LHCN-M2 (cell line): ENCODE results near the gene TMEM253. TPM values are rescaled to one million over a fixed set of nuclear protein-coding genes. Genes with fewer than 3 reads are reported as not detected.

Experiments
- DNase-seq: peaks from one replicate; pipeline ENCODE4 v3.0.0-alpha.2; 2012; ENCODE audit warnings: low read depth
- total RNA-seq: library from RNA; depleted of rRNA; stranded (reverse); fragments of >200 nt; gene quantifications from 2 replicates; pipeline ENCODE4 v1.2.3, GENCODE V29; 2014

The TMEM253 gene
- total RNA-seq, 1 experiment from 2014 or later = not detected

GRCh38 chr14:21090194-21090939 is 10.5 kb upstream of the TMEM253 start:
- DNase-seq = no peak

DNA sequence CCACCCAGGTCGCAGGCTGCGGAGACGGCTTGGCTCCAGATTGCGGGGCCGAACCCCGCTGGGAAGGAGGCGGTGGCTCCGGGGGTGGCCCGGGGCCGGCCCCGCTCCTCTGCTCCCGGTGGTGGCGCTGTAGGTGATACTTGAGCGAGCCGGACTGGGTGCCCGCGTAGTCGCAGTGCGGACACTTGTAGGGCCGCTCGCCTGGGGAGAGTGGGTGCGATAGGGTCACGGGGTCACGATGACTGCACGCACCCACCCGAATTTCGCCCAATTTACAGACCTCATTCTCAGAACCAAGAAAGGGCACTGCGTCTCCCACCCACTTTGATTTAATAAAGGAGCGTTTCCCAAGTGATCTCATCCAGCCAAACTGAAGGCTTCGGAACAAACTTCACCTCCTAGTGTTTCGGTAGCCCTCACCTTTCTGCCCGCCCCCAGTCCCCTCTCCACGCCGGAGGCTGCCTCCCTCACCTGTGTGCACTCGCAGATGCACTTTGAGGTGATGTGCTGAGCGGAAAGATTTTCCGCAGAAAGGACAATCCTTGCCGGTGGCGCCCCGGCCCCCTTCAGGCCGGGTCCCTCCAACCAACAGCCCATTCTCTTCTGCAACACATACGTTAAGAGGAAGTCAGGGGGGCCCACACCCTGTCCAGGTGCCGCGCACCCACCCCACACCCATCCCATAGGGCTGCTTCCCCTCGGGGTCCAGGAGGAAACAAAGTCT is 9.8 kb upstream of the TMEM253 start:
- DNase-seq = no peak

DNA sequence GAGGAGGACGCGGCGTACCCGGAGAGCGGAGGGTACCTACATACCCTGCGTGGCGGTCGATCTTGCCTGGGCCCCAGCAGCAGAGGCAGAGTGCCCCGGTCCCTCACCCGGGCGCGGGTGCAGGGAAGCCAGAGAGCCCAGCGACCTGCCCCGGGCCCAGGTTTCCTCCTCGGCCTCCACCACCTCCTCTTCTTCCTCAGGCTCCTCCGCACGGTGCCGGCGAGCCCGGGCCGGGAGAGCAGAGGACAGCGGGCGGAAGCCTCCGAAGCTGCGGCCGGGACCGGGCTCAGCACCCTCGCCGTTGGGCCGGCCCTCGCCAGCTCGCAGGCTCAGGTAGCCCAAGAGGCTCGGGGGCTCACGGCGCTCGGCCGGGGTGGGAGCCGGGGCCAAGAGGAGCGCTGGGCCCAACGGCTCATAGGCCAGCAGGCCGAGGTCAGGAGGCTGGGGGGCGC is 9.0 kb upstream of the TMEM253 start:
- no peak for DNase-seq

DNA sequence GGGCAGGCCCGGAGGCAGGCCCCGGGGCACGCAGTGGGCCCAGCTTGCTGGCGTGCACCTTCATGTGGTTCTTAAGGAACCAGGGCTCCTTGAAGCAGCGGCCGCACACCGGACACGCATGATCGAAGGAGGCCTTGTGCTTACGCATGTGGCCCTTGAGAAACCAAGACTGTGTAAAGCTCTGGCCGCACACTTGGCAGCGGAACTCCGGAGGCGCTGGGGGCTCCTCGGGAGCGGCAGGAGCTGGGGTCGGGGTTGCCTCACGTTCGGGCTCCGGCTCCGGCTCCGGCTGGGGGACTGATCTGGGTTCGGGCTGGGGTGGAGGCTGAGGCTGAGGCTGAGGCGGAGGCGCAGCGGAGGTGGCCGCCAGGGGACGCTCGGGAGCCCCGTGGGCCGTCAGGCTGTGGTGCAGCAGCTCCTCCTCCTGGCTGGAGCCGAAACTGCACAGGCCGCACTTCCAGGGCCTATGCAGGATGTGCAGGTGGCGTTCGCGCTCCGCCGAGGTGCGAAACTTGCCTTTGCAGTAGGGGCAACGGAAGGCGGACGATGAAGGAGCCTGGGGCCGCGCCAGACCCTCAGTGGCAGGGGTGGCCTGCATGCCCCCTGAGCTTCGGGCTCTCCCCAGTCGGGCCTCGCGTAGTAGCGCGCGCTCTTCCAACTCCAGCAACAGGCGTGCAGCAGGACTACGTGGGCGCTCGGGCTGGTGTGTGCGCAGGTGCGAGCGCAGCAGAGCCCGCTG is 8.4 kb upstream of the TMEM253 start:
- DNase-seq = peak; percentile 43

DNA sequence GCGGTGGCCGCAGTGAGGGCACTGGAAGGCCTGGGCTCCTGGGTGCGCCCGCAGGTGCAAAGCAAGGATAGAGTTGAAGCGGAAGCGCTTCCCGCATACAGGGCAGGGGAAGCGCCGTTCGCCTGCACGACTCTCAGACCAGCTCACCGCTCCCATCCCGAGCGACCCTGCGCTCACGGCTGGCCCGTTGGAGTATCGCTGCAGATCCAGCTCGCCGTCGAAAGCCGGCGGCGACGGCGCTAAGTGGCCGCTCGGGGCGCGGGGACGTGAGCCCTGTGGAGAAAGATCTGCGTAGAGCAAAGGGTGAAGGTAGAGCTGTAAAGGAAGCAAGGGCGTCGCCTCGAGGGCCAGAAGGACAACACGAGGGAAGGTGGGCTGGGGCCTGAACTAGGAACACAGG is 7.8 kb upstream of the TMEM253 start:
- no peak for DNase-seq

GRCh38 chr14:21093769-21094681 is 6.8 kb upstream of the TMEM253 start:
- DNase-seq = no peak

DNA sequence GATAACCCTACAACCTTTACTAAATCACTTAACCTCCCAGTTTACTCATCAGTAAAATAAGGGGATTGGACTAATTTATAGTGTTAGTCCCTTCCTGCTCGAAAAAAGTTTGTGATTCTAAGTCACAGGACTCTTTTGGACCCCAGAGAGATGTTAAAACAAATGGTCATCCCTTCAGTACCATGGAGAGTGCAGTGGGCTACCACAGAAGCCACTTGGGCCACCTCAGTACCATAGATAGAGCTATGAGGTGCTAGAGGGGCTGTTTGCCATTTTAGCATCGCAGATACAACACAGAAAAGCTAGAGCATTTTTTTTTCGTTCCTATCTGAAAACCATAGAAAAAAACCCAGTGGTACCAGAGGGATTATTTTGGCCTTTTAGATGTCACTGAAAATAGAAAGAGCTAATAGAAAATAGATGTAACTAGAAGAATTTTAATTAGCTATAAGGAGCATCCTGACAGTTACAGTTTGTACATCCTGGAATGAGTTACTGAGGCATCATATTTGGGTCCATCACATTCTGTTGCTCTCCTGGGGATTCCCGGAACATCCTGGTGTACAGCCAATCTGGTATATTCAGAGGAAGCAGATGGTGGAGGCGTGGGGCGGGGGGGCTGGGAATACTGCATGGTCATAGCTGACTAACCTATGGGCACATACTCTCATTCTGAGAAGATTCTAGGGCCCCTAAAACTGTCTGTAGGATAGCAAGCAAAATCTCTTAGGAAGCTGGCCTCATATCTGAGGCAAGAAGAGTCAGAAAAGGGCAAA is 5.2 kb upstream of the TMEM253 start:
- peak; percentile 50 for DNase-seq

- DNase-seq = no peak
Measured at GRCh38 chr14:21096438-21096837, 4.4 kb upstream of the TMEM253 start.

- no peak for DNase-seq
Measured at GRCh38 chr14:21096978-21097635, 3.8 kb upstream of the TMEM253 start.

DNA sequence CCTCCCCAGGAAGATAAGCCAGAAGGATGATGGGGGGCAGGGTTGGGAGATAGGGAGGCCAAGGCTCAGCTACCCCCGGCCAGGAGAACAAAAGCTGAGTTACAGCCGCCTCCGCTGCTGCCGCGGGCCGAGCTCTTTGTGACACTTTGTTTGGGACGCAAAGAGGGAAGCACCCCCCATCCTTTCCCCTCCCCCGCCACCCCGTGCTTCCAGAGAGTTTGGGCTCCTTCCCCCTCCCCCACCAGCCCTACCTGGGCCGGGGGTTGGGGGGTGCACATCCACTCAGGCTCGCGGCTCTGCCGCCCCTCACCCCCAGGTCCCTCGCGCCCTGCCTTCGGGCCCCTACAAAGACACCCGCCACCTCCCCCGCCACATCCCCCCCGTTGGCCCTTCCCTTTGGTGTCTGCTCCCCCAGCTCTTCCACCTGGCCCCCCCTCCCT is 3.2 kb upstream of the TMEM253 start:
- no peak for DNase-seq

- peak; percentile 39 for DNase-seq
Measured at GRCh38 chr14:21098076-21098891, 2.6 kb upstream of the TMEM253 start, which contains the start of gene ZNF219. Gene ZNF219 (minus strand): TSS chr14:21098655. CDS start chr14:21093591, 5,064 bp downstream.

DNA sequence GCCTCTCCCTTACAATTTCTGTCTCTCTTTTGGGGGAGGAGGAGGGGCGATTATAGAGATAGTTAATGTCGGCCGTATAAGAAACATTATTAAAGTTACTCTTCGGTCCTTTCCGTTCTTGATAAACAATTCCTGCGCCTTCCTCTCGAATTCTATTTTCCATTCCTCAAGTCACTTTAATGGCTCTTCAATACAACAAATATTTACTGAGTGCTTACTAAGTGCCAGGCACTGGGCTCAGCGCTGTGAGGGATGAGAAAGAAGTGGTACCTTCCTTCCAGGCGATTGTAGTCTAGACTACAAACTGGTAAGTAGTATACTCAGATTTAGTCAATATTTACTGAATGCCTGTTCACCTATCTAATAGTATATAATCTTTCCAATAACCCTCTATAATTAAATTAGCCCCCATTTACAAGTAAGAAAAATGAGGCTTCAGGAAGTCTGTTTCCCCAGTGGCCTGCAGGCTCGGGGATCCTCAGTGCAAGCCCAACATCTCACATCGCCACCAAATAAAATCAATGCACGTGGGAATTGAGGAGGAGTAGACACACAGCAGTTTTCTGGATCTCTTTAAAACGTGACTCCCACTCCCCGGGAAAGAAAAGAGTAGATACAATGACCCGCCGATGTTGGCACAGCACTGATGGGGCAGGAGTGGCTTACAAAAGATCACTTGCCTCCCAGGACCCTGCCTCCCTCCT is 1.8 kb upstream of the TMEM253 start:
- no peak for DNase-seq

DNA sequence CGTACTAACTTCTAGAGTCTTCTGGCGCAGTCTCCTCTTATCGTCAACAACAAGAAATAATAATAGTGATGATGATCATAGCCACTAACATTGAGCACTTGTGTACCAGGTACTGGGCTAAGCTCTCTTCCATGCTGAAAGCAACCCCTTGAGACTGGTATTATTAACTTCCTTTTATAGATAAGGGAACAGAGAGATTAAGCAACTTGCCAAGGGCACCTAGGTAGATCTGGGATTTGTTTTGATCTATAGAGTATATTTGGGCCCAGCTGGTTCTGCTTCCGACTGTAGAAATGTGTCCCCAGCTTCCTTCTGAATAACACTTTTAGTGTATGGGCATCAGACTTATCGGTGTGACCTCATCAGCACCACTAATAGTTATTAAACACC is 1.3 kb upstream of the TMEM253 start:
- no peak for DNase-seq

DNA sequence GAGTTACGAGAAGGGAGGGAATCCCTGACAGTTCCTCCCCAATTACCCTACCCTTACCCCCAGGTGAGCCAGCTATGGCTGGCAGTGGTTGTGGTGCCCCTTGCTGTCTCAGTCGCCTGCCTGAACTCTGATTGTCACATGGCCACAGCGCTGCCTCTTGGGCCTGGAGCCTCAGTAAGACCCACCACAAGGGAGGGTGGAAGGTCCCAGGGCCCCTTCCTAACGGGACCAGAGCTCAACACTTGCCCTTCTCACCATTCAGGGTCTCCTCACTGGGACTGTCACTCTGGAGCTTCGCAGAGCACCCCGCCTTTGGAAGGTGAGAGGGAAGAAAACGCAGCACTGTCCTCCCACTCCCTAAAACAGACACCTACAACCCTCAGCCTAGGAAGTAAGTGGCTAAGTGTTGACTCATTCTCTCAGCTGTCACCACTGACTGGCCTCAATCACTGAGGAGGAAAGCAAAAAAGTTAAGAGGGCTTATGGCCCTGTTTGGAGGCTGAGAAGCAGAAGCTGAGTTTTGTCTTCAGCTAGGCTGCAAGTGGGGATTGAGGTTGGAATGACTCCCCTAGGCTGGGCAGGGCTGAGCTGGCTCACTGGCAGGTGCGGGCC is 1.0 kb downstream of the TMEM253 start:
- DNase-seq = peak; percentile 26

DNA sequence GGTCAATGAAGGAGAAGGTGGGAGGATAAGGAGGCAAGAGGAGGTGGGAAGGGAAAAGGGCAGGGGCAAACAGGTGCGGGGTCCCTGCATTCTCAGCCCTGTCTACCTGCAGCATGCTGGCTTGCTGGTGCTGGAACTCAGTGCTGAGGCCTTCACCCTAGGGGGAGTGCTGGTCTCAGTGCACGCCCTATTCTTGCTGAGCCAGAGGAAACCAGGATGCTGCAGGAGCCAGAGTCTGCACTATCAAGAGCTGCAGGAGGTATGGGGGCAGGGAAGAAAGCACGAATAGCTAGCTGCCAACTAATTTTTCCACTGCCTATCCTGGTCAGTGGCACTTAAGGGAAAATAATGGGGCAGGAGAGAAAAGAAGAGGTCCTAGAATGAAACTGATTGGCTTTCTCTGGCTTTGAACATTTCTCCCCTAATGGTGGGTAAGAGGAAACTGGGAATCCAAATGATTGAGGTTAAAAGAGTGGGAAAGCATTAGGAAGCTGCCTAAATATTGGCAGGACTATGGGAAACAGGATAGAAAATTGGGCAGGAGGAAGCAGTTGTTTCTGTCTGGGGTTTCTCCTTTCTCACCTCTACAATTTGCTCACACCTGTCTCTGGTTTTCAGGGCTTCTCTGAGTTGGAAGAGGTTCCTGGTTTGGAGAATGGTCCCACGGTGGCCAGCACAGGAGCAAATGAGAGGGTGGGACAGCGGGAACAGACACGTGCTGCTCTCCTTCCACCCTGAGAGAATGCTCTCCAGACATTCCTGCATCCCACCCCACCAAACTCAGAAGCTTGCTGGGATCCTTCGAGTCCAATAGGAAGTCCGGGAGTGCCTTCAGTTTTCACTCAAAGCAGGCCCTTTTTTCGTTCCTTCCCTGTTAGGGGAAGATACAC is 1.9 kb downstream of the TMEM253 start:
- DNase-seq = no peak

DNA sequence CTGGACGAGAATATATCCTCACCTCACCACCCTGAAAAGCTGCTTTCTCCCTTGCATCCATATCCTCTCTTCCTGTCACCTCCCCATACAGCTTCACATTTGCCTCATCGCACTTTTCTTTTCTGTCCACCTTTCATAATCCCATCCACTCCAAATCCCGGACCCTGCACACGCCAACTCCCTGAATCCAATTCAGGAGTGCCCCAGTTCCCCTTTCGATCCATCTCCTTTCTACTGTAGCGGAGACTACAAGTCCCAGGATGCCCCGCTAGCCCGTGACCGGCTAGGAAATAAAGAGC is 2.5 kb downstream of the TMEM253 start:
- DNase-seq = no peak
